ENCODE data around the gene CAPN6.

CAPN6 gene, protein sequence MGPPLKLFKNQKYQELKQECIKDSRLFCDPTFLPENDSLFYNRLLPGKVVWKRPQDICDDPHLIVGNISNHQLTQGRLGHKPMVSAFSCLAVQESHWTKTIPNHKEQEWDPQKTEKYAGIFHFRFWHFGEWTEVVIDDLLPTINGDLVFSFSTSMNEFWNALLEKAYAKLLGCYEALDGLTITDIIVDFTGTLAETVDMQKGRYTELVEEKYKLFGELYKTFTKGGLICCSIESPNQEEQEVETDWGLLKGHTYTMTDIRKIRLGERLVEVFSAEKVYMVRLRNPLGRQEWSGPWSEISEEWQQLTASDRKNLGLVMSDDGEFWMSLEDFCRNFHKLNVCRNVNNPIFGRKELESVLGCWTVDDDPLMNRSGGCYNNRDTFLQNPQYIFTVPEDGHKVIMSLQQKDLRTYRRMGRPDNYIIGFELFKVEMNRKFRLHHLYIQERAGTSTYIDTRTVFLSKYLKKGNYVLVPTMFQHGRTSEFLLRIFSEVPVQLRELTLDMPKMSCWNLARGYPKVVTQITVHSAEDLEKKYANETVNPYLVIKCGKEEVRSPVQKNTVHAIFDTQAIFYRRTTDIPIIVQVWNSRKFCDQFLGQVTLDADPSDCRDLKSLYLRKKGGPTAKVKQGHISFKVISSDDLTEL

DNA sequence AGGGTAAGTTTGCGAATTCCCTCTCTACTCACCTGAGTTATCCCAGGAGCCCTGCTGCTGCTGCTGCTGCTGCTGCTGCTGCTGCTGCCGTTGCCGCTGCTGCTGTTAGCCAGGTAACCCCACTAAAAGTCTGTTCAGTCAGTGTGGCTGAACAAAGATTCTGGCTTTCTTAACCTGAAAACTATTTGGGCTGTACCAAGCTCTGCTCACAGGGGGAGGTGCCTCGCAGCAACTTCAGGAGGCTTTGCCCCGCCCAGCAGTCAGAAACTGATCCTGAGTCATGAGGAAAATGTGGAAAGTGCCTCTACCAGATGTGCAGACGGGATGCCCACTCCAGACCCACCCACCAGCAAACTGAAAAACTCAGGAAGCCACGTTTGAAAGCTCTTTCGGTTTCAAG is at the start of gene CAPN6:
Gene CAPN6 (minus strand): TSS at position 145 of the 400 bp plus-strand sequence. CDS start 6,547 bp downstream, outside the sequence.
- no peaks in the 10 kb centered on the region for H3K36me3 Mint-ChIP-seq (ENCODE audit: low read depth)
- H3K27me3 Mint-ChIP-seq, result no peaks in the 10 kb centered on the region
- H3K4me1 Mint-ChIP-seq (ENCODE audit: low read depth), result no peaks in the 10 kb centered on the region
- intact Hi-C loops (cut with micrococcal nuclease), result no loop called here
- no peak within 1 kb of the TSS for H3K27ac Mint-ChIP-seq
- no peak within 1 kb of the TSS for H3K4me3 Mint-ChIP-seq
- no peaks in the 10 kb centered on the region for H3K9me3 Mint-ChIP-seq

DNA sequence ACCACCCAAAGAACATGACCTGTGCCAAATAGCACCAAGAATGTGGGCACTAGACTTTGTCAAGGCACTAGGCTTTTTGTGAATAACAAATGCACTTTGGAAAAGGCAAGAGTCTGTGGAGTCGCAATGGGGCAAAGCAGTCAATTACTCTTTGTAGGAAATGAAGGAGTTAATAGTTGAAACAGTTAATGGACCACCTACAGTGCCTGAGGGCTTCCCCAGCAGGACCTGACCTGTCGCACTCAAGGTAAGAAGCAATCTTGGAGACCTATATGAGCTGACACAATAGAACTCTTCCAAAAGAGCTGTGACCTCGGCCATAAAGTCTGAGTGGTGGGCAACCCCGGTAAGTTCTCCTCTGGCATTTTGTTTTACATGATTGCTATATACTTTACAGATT is 49.2 kb upstream of the CAPN6 start:
- Mint-ChIP-seq H3K36me3 (ENCODE audit: low read depth) (no peaks in the 10 kb centered on the region), H3K4me1 (ENCODE audit: low read depth) (no peaks in the 10 kb centered on the region), H3K27me3 (no peaks in the 10 kb centered on the region), H3K4me3 (no peak overlapping the region), H3K9me3 (no peaks in the 10 kb centered on the region), H3K27ac (no peak overlapping the region)
- intact Hi-C loops (cut with micrococcal nuclease), result no loop called here

DNA sequence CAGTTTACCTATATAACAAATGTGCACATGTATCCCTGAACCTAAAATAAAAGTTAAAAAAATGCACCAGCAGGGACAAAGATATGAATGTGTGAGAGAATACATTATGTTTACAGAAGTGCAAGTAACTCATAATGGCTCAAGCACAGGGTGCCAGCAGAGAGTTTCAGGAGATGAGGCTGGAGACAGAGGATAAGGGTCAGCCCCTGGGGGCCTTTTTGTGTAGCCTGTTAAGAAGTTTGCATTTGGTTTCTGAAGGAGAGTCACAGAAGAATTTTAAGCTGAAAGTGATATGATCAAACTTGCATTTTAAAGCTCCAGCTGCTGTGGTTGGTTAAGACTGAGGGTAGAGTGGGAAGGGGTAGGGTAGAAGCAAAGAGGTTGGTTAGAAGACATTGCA is 48.6 kb upstream of the CAPN6 start:
- no peaks in the 10 kb centered on the region for H3K4me1 Mint-ChIP-seq (ENCODE audit: low read depth)
- no peak overlapping the region for H3K4me3 Mint-ChIP-seq
- intact Hi-C loops (cut with micrococcal nuclease), result no loop called here
- H3K27me3 Mint-ChIP-seq, result no peaks in the 10 kb centered on the region
- H3K9me3 Mint-ChIP-seq, result no peaks in the 10 kb centered on the region
- H3K36me3 Mint-ChIP-seq (ENCODE audit: low read depth), result no peaks in the 10 kb centered on the region
- H3K27ac Mint-ChIP-seq, result no peak overlapping the region

DNA sequence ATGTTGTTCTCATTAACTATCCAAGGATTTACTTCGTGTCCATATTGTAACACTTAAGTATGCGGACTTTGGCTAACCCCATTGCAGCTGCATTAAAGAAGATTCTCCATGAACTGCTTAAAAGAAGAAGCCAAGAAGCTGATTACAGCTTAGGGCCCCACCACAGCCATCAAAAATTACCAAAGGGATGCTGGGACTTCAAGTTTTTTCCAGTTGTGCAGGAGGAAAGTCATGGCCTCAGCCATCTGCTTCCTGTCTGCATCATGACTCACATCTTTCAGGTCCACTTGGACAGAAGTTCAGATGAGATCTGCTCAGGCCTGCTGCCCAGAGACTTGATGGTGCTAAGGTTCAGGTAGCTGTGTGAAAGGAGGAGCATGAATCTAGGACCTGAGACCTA is 38.8 kb upstream of the CAPN6 start:
- Mint-ChIP-seq H3K27ac (no peak overlapping the region), H3K4me1 (ENCODE audit: low read depth) (no peaks in the 10 kb centered on the region), H3K36me3 (ENCODE audit: low read depth) (no peaks in the 10 kb centered on the region), H3K4me3 (no peak overlapping the region), H3K27me3 (no peaks in the 10 kb centered on the region), H3K9me3 (peaks cover 13% of the 10 kb centered on the region)
- intact Hi-C loops (cut with micrococcal nuclease), result no loop called here

DNA sequence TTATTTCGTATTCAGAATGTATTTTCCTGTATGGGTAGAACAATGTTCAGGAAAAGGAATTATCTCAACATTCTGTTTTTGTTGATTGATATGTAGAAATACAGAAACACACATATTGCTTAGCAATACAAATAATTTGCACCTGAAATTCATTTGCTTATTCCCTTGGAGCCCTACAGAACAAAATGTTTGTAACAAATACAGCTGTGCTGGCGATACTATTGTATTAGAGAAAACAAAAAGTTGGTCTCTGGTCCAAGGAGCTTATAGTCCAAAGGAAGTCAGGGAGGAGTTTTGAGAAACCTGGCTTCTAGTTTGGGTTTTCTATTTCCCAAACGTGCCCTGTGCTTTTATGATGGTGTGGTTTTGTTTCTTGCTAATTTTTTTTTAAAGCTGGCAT is 37.8 kb upstream of the CAPN6 start:
- no peaks in the 10 kb centered on the region for H3K4me1 Mint-ChIP-seq (ENCODE audit: low read depth)
- intact Hi-C loops (cut with micrococcal nuclease), result no loop called here
- H3K27me3 Mint-ChIP-seq, result no peaks in the 10 kb centered on the region
- H3K4me3 Mint-ChIP-seq, result no peak overlapping the region
- H3K9me3 Mint-ChIP-seq, result peaks cover 6% of the 10 kb centered on the region
- H3K36me3 Mint-ChIP-seq (ENCODE audit: low read depth), result no peaks in the 10 kb centered on the region
- no peak overlapping the region for H3K27ac Mint-ChIP-seq

DNA sequence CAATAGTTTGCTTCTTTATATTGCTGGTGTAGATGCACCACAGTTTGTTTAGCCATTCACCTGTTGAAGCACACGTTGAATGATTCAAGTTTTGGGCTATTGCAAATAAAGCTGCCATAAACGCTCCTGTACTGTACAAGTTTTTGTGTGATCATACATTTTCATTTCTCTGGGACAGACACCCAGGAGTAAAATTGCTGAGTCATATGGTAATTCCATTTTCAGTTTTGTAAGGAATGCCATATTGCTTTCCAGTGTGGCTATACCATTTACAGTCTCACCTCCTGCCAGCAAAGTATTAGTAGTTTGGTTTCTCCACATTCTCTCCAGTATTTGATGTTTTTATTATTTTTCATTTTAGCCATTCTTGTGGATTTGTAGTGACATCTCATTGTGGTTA is 32.0 kb upstream of the CAPN6 start:
- Mint-ChIP-seq H3K27me3 (no peaks in the 10 kb centered on the region), H3K36me3 (ENCODE audit: low read depth) (no peaks in the 10 kb centered on the region), H3K4me3 (no peak overlapping the region), H3K4me1 (ENCODE audit: low read depth) (no peaks in the 10 kb centered on the region), H3K9me3 (no peaks in the 10 kb centered on the region), H3K27ac (no peak overlapping the region)
- intact Hi-C loops (cut with micrococcal nuclease), result no loop called here

DNA sequence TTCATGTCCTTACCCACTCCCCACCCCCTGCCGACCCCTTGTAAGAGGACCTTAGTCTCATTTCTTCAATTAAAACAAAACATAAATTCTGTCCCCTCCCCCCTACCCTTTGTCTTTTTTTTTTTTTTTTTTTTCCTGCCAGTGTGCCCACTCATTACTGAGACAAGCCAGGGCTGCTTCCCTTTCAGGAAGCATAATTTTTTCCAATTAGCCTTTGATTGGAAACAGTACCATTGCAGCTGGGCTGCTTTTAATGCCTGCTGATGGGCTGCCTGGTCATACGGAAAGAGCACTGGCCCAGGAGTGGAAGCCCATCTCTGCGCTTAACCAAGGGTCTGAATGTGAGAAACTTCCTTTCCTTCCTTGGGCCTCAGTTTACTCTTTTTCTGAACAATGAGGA is 18.6 kb upstream of the CAPN6 start:
- no peak overlapping the region for H3K27ac Mint-ChIP-seq
- H3K4me1 Mint-ChIP-seq (ENCODE audit: low read depth), result no peaks in the 10 kb centered on the region
- H3K36me3 Mint-ChIP-seq (ENCODE audit: low read depth), result no peaks in the 10 kb centered on the region
- intact Hi-C loops (cut with micrococcal nuclease), result no loop called here
- H3K4me3 Mint-ChIP-seq, result no peak overlapping the region
- no peaks in the 10 kb centered on the region for H3K27me3 Mint-ChIP-seq
- no peaks in the 10 kb centered on the region for H3K9me3 Mint-ChIP-seq

DNA sequence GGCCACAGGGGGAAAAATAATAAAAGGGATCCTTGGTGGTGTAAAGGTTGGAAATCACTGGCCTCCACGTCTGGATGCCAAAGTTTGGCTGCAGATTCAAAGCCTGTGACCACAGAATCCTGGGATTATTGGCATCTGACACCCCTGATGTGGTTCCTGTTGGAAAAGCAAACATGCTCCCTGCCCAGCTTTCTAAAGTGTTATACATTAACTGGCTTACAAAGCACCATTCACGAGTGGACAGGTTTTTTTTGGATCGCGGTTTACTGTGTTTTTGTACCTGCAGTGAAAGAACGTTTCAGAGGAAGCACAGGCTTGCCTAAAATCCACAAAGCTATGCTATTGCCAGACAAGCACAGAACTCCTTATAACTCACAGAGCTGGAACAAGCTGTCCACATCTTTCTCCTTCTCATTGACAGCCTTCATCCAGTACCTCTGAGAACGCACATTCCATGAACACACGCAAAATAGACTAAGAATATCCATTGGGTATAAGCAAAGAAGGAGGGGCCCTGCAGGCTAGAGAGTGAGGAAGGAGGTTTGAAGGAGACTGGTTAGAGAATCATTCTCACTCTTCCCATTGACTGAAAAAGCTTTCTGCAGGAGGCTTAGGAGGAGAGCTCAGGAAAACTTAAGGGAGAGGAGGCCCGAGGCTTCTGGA is 14.5 kb upstream of the CAPN6 start:
- Mint-ChIP-seq H3K4me1 (ENCODE audit: low read depth) (no peaks in the 10 kb centered on the region), H3K36me3 (ENCODE audit: low read depth) (no peaks in the 10 kb centered on the region), H3K4me3 (no peak overlapping the region), H3K27ac (no peak overlapping the region), H3K27me3 (no peaks in the 10 kb centered on the region), H3K9me3 (no peaks in the 10 kb centered on the region)
- intact Hi-C loops (cut with micrococcal nuclease), result no loop called here

DNA sequence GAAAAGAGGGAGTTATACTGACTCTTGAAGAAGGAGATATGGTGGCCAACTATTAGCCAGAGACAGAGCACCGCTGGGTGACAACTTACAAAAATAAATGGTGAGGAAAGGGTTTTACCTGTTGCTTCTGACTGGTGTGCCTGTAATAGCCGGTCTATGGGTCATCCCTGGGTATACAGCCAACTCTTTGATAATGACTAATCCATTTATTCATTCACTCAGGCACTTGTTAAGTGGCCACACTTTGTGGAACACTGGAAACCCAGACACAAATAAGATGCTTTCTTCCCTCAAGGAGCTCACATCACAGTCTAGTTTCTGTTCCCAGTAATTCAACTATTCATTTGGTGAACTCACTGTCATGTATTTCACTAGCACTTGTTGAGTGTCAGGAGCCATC is 13.2 kb upstream of the CAPN6 start:
- intact Hi-C loops (cut with micrococcal nuclease), result no loop called here
- no peak overlapping the region for H3K27ac Mint-ChIP-seq
- H3K9me3 Mint-ChIP-seq, result no peaks in the 10 kb centered on the region
- H3K36me3 Mint-ChIP-seq (ENCODE audit: low read depth), result no peaks in the 10 kb centered on the region
- no peak overlapping the region for H3K4me3 Mint-ChIP-seq
- no peaks in the 10 kb centered on the region for H3K4me1 Mint-ChIP-seq (ENCODE audit: low read depth)
- H3K27me3 Mint-ChIP-seq, result no peaks in the 10 kb centered on the region

DNA sequence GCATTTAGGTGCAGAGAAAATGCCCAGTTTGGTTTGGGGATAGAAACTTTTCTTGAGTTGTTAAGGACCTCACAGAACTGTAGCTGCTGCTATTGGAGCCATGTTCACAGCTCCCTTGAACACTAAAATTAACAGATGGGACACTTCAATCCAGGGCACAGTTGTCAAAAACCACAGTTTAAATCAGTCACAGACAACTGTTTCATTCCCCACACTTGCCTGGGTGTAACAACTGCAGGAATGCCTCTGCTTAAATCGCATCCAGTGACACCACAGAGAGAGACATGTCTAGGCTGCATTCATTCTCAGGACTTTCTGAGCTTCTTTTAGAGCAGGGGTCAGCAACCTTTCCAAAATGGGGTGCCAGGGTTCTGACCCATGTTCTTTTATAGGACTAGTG is 12.7 kb upstream of the CAPN6 start:
- no peak overlapping the region for H3K27ac Mint-ChIP-seq
- intact Hi-C loops (cut with micrococcal nuclease), result no loop called here
- H3K4me1 Mint-ChIP-seq (ENCODE audit: low read depth), result no peaks in the 10 kb centered on the region
- no peaks in the 10 kb centered on the region for H3K9me3 Mint-ChIP-seq
- H3K27me3 Mint-ChIP-seq, result no peaks in the 10 kb centered on the region
- no peak overlapping the region for H3K4me3 Mint-ChIP-seq
- H3K36me3 Mint-ChIP-seq (ENCODE audit: low read depth), result no peaks in the 10 kb centered on the region

DNA sequence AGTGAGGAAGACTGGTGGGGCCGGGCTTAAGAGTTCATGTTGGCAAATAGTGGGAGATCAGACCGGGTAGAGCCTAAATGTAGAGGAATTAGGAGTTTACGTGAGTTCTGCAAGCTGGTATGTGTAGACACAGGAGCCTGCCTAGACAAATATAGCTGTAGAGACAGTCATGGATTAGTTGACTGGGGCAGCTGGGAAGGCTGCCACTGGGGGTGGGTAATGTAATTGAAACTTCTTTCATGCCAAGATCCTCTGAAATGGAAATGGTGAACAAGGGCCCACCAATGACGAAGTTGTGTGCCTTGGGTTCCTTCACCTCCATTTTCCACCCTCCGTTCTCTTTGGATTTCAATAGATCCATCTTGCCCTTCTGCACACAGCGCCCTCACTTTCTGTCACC is 11.9 kb upstream of the CAPN6 start:
- Mint-ChIP-seq H3K27me3 (no peaks in the 10 kb centered on the region), H3K4me3 (no peak overlapping the region), H3K27ac (no peak overlapping the region), H3K4me1 (ENCODE audit: low read depth) (no peaks in the 10 kb centered on the region), H3K9me3 (no peaks in the 10 kb centered on the region), H3K36me3 (ENCODE audit: low read depth) (no peaks in the 10 kb centered on the region)
- intact Hi-C loops (cut with micrococcal nuclease), result no loop called here

DNA sequence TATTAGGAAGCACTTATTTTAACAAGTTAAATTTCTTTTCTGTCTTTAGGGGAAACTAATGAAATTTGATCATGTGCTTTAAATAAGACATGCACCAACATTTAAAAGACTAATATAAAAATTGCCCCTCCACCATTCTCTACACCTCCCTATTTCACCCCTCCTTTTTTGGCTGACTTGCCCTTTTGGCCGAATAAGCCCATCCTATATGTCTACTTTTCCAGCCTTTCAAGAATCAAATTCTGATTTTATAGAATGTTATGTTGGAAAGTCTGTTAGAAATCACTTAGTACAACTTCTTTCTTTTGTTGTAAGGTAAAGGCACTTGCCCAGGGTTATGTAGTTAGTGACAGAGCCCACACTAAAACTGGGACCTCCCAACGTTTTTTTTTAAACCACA is 1.8 kb downstream of the CAPN6 start:
- H3K36me3 Mint-ChIP-seq (ENCODE audit: low read depth), result no peaks in the 10 kb centered on the region
- no peaks in the 10 kb centered on the region for H3K4me1 Mint-ChIP-seq (ENCODE audit: low read depth)
- H3K9me3 Mint-ChIP-seq, result no peaks in the 10 kb centered on the region
- no peak overlapping the region for H3K27ac Mint-ChIP-seq
- intact Hi-C loops (cut with micrococcal nuclease), result no loop called here
- no peak overlapping the region for H3K4me3 Mint-ChIP-seq
- no peaks in the 10 kb centered on the region for H3K27me3 Mint-ChIP-seq

DNA sequence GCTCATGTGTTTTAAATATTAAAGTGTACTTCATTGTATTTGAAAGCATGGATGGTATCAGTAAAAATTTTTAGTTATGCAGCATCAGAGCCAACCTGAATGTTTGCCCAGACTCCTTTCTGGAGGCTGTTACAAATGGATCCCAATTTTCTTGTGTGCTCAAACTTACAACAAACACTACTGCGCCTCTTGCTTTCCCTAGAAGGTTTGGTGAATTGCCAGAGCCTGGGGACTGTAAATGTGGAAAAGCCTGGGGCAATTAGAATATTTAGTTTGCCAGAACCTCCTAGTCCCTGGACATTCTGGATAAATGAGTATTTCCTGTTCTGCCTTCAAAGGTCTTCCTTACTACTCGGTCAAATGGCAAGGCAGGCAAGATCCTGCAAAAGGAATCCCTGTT is 4.8 kb downstream of the CAPN6 start:
- Mint-ChIP-seq H3K36me3 (ENCODE audit: low read depth) (no peaks in the 10 kb centered on the region), H3K27me3 (no peaks in the 10 kb centered on the region), H3K4me3 (no peak overlapping the region), H3K27ac (no peak overlapping the region), H3K9me3 (no peaks in the 10 kb centered on the region), H3K4me1 (ENCODE audit: low read depth) (no peaks in the 10 kb centered on the region)
- intact Hi-C loops (cut with micrococcal nuclease), result no loop called here

DNA sequence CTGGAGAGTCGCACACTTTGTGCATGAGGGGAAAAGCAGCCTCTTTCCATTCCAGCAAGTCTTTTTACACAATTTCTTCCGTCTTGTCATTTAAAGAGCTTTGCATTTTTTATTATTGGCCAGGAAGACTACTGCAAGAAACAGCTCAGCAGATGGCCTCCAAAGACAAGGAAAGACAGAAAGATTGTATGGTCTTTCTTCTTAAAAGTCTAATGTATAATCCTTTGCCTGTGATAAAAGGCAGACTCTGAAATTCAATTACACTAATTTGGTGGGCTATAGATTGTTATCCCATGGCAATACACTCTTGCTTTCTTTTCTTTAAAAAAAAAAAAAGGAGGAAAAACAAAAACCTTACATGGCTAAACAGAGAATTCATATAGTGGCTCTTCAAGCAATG is 5.9 kb downstream of the CAPN6 start:
- H3K27ac Mint-ChIP-seq, result no peak overlapping the region
- intact Hi-C loops (cut with micrococcal nuclease), result no loop called here
- no peaks in the 10 kb centered on the region for H3K9me3 Mint-ChIP-seq
- H3K27me3 Mint-ChIP-seq, result no peaks in the 10 kb centered on the region
- H3K36me3 Mint-ChIP-seq (ENCODE audit: low read depth), result no peaks in the 10 kb centered on the region
- H3K4me3 Mint-ChIP-seq, result no peak overlapping the region
- H3K4me1 Mint-ChIP-seq (ENCODE audit: low read depth), result no peaks in the 10 kb centered on the region

Data from dendritic cell treated with granulocyte-macrophage colony-stimulating factor and Interleukin-4, amounts not matched to agents 40 ng/mL and 50 ng/mL, for 4 days (primary cell).